Activated CD4-positive, alpha-beta T cell treated with anti-CD3 and anti-CD28 coated beads, Interleukin-2, Interleukin-6, amounts not matched to agents 100 ng/mL and 50 ng/mL, durations not matched to agents 16 hours and 8 hours (primary cell): ENCODE data around the gene TBXAS1.

Source experiments
- DNase-seq: peaks from one replicate; pipeline ENCODE4 v3.0.0-alpha.2; 2020

The TBXAS1 gene

DNA sequence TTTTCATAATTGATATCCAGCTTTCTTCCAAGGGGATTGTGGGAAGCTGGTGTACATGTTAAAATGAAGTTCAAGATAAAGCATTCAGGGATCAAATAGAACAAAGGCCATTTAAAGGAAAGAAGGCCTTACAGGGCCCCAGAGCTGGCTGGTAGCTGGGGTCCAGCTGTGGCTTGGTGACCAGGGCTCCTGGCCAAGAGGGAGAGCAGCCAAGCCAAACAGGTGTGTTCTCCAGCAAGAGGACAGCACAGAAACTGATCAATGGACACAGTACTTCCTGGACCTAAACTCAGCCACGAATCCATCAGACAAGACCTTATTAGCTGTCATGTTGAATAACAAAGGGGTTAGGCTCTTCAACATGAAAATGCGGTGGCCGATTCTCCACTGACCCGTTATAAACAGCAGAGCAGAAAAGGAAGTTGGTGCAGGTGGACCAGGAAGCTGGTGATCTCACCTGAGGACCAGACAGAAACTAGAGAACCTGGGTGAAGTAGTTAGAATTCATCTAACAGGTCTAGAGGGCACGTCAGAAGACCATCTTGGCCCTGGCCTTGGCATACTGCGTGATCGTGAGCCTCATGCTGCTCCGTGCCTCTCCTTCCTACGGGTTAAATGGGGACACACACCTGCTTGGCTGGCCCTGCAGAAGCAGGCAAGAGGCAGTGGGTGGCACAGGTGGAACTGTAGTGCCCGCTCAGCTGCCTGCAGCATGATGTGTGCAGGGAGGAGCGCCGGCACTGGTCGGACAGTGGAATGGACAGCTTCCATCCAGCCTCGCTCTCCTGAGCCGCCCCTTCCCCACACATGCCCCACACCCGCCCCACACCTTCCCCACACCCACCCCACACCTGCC is 179.9 kb downstream of the TBXAS1 start:
- DNase-seq, result no peak

DNA sequence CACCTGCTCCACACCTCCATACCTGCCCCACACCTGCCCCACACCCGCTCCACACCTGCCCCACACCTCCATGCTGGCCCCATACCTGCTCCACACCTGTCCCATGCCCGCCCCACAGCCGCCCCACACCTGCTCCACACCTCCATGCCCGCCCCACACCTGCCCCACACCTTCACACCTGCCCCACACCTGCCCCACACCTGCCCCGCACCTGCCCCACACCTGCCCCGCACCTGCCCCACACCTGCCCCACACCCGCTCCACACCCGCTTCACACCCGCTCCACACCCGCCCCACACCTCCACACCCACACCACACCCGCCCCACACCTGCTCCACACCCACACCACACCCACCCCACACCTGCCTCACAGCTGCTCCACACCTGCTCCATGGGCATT is 180.7 kb downstream of the TBXAS1 start:
- no peak for DNase-seq

DNA sequence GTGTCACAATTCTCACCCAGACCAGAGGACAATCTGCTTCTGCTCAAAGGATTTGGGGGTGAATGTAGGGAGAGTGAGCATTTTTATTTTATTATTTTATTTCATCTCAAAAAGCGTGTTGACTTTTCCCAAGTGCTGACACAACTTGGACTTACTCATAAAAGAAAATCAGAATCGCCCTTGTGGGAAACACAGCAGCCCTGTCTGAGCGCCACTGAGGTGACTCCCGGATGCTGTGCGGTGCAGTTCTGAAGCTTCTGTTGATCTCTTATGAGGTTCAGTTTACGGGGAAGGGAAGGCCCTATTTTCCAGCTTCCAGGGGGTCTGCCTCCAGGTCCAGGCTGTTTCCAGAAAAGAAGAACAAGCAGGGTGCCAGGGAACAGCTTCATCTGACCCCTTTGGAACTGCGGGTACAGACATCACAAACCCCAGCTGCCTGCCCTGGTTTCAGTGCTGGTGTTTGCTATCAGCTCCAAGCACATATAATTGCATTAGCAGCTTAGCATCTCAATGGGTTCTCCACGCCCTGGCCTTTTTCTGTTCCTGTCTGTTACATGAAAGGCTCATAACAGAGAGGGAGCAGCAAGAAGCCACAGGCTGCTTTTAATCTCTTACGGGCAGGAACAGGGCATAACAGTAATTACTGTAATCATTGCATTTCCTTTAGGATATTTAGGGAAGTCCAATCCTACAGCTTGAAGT is 181.3 kb downstream of the TBXAS1 start:
- DNase-seq, result no peak

DNA sequence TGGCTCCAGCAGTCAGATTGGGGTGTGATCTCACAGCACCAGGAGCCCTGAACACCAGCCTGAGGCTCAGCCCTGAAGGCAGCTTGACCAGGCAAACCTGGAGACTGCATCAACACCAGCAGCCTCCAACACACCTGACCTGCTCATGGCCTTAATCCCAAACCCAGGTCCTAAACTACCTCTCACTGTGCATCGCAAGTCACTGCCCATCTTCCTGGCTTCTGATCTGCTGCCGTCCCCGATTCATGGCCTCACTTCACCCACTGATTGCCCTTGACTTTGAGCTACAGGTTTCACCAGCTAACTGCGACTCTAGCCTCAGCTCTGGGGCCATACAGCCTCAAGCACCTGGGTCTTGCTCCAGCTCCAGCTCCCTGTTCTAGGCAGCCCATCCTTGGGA is 184.6 kb downstream of the TBXAS1 start:
- DNase-seq, result no peak

DNA sequence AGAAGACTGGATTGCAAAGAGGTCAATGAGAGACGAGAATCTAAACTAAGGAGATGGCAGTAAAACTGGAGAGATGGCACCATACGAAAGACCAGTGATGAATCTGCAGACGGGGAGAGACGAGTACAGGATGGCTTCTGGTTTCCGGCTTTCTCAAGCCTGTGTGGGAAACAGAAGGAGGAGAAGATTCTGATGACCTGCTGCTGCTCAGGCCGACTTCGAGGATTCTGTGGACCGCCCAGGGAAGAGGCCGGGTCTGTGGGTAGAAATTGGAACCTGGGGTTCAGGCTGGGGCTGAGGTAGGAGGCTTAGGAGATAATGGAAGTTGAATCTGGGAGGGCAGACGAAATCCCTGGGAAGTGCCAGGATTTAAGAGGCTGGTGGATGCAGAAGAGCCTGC is 185.1 kb downstream of the TBXAS1 start:
- no peak for DNase-seq

DNA sequence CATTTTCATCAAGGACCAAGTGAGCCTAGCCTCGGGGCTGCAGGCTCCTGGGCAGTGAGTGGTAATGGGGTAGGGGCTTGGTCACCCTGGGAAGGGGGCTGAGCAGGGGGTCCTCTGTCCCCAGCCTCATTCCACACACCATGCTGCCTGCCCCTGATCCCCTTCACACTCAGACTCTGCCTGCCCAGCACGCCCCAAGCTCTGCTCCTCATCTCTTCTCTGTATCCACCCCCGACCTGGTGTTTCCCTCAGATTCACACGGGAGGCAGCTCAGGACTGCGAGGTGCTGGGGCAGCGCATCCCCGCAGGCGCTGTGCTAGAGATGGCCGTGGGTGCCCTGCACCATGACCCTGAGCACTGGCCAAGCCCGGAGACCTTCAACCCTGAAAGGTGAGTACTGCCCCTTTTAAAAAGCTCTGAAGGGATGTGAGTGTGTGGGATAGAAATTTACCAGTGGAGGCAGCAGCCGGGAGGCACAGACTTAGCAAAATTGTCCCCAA is 186.5 kb downstream of the TBXAS1 start:
- no peak for DNase-seq

DNA sequence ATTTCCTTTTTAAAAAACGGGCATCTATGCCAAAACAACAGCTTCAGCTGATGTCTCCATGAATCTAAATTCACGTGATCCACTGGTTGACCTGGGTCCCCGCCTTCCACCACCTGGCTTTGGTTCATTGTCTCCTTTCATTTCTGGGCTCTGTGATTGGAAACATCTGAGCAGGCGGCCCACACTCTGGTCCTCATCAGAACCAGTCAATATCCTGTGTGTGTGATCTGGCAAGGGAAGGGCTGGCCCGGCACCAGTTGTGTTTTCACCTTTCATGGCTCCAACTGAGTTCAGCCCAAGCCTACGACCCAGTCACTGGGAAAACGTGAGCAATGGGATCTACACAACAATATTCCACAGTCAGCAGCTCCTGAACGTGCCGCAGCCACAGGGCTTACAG is 187.5 kb downstream of the TBXAS1 start:
- DNase-seq, result no peak

DNA sequence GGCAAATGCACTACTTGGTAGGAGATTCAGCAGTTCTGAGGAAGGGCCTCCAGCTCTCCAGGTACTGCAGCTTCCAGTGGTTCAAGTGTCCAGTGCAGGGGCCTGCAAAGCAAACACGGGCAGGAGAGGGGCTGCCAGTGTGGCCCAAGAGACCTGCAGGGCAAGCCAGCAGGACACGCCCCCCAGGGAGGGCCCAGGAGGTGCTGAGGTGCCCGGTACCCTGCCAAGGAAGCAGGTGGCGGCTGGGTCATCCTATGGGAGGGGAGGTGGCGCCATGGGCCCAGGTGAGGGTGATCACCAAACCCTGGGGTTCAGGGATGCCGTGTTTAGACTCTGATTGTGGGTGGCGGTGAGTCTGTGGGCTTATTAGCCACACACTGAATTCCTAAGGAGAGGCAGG is 188.0 kb downstream of the TBXAS1 start:
- no peak for DNase-seq

DNA sequence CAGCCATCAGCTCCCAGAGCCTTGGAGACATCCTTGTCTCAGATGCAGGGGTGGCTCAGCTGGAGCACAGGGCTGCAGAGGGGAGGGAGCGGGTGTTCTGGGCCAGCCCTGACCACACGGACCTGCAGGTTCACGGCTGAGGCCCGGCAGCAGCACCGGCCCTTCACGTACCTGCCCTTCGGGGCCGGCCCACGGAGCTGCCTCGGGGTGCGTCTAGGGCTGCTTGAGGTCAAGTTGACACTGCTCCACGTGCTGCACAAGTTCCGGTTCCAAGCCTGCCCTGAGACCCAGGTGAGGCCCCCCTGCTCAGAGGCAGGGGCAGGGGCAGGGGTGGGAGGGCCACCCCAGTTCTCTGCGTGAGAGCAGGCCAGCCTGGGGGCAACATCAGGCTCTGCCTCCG is 188.5 kb downstream of the TBXAS1 start:
- no peak for DNase-seq

DNA sequence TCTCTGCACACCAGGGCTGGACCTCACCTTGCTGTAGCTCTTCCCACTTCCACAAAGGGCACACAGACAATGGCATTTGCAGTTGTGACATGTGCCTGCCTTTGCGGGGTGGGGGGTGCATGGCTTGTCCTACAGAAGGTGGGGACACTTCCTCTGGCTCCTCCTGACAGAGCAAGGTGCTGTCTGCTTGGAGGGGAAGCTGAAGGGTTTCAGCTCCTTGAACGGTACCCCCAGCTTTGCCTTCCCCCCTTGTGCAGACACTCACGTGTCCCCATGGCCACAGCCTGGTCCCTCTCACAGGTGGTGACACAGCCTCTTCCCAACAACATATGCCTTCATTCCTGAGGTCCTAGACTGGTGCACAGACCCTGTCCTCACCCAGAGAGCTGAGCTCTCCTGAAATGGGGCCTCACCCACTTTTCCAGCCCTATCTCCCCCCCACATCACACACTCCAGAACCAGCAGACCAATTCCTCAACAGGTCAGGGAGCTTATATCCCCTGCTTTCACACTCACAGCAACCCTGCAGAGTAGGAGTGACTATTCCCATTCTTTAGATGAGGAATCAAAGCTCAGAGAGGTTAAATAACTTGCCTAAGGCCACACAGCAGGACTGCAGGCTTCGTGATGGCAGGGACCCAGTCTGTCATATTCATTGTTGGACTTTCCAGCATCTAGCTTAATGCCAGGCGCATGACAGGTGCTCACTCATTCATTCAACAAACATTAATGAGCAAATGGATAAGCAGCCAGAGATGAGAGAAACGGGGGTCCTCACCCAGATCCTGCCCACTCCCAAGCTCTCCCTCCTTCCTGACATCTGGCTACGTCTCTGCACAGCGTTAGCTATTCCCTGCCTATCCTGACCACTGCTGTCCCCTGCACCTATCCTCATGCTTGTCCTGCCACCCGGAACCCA is 189.3 kb downstream of the TBXAS1 start:
- DNase-seq, result no peak

DNA sequence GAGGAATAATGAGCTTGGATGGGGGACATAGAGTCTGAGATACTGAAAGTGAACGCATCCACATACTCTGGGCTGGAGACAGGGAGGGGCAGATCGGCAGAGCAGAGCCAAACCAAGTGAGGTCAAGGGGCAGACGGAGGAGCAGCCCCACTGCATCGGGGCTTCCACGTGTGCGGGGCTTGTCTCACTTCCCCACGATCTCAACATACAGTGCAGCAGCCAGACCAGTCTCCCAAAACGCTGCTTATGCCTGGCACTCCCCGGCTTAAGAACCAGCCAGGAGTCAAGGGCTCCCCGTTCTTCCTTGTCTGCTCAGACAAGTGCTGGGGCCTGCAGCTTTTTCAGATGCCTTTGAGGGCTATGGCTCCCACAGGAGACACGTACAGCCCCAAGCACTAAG is 190.1 kb downstream of the TBXAS1 start:
- no peak for DNase-seq

DNA sequence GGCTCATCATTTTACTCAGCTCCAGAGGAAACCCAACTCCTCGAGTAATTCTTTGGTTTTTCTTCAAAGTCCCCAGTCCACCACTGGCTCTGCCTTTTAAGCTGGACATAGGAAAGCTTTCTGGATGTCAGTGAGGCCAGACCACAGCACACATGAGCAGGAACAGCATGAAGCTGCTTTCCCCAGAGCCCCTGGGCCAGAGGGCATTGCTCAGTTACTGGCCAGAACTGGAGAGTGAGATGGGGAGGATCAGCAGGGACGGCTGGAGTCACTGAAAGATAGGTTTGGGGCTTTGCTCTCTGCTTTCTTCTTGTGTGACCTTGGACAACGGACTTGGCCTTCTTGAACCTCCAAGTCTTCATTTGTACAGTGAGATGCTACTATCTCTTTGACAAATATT is 190.5 kb downstream of the TBXAS1 start:
- DNase-seq, result no peak

DNA sequence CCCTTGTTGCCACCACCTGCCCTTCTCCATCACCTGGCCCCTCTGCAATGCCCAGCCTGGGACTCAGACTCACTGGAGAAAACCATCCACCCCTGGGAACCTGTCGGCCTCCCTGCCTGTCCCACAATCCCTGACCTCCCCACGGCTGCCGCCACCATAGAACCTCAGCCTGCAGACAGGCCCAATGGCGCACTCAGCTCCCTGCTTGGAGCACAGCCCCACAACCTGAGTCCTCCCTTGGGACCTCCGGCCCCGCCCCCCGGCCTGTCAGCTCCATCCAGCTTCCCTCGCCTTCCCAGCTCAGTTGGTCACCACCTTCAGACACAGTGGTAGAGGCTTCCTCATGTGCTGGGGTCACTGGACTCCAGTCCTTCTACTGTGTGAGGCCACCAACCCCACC is 192.5 kb downstream of the TBXAS1 start:
- DNase-seq, result no peak

DNA sequence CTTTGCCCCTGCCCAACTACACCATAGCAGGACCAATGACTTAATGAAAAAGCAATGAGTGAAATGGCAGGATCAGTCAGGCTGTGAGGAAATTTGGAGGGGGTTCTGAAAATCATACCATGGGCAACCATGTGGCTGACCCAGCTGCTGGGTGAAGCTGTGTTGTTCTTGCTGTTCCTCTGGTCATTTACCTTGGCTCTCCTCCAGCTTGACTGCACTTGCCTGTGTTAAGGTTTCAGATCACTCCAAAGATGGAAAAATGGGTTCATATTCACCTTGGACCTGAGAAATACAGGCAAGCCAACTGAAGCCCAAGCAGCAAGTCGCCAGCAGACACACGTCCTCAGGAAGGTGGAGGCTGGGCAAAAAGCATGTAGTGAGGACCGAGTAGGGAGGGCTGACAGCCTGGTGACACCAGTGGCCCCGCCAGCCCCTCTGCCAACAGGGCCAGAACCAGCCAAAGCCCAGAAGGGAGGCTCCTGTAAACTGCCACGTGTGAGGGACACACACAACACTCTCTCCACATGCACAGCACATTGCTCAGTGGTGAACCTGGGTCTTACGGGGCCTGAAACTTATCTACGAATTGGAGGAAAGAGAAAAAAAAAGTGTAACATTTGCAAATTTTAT is 193.6 kb downstream of the TBXAS1 start:
- DNase-seq, result no peak

DNA sequence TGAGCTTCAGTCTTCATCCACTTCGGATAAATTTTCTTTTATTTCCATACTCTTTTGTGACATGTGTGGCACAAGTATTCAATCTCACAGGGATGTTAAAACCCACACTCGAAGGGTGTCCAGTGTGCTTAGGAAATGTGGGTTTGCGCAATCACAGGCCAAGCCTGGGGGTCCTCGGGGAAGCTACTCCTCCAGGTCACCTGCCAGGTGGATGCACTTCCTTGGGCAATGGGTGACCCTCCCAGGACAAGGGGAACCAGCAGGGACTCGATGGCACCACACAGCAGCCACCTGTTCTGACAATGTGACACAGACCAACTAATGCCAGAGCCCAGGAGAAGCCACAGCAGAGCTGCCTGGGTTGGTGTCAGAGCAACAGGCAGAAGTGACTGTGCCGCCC is 194.7 kb downstream of the TBXAS1 start:
- DNase-seq, result no peak

DNA sequence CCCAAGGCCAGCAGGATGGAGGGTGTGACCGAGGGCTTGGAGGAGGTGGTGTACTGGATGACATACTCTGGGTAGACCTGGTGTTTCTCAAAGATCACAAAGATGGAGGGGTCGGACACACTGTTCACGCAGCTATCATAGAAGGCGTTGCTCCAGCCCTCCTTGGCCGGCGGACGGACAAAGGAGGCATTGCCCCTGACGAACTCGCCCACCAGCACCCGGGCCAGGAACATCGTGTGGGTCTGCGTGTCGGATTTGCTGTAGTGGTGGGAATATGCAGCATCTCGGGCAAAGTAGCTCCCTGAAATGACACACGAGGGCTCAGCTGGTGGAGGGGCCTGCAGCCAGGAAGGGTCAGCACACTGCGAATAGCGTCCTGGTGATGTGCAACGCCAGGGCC is 195.5 kb downstream of the TBXAS1 start:
- no peak for DNase-seq

DNA sequence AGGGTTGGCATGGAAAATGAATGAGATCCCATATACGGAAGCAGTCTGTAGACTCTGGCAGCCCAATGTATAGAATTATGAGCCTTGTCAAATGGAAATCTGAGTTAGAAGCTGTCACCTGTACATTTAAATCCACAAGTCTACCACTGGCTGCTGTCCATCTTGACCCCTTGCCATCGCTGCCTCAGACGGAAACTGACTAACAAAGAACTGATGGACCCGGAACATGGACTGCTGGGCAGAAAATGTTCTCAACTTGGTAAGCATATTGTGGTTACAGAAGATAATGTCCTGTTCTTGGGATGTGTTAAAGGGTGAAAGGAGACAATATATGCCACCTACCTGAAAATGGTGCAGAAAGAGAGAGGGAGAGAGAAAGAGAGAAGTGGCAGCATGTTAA is 196.2 kb downstream of the TBXAS1 start:
- DNase-seq, result no peak

DNA sequence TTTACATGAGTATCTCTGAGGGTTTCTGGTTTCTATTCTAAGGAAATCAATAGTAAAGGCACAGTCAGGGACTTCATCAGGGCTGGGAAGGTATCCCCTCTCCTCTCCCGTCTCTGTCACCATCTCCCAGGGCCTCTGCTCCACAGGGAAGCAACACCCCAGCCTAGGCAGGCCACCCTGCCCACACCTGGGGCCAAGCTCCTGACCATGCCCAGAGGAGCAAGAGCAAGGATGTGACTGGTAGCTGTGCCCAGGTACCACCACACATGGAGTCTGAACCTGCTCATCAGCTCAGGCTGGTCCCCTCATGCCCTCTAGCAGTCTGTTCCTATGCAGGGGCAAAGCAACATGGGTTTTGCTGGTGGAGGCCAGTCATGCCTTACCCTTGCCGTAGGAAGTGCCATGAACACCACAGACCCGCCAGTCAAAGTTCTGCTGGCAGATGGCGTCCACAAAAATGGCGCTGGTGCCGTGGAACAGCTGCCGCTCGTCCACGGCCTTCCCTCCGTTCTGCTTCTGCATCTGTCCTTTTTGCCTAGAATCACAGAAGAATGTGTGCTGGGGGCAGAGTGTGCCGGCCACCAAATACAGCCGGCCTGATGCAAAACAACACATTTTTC is 196.9 kb downstream of the TBXAS1 start:
- DNase-seq, result no peak

DNA sequence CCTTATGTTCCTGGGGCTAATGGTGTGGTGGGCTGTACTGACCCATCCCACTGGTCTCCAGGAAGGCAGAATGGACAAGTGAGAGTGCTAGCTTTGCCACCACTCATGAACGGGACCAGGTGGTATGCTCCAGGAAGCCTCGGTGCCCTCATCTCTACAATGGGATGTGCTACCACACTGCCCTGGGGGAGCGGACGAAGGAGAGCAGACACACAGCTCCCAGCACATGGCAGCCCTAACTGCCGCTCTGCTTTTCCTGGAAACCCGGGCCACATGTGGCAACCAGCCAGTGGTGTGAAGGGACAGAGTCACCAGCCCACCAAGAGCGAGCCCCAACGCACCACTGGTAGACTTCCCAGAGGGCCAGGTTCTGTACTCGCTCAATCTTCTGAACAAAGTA is 197.9 kb downstream of the TBXAS1 start:
- DNase-seq, result no peak

DNA sequence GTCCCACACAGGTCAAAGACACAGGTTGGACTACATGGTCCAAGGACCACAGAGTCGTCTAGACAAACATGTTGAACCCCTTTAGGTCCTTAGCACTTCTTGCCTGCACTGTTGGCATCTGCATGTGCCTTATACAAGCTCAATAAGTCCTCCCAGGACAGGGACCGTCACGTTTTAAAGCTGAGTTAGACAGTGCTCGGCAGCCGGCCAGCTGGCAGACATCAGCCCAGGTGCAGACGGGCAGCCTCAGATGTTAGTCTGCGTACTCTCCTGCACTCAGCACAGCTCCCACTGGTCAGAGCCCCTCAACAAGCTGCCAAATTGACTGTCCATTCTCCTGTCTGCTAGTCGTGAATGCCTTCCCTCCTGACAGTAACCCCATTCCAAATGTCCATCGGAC is 198.8 kb downstream of the TBXAS1 start:
- DNase-seq, result no peak

DNA sequence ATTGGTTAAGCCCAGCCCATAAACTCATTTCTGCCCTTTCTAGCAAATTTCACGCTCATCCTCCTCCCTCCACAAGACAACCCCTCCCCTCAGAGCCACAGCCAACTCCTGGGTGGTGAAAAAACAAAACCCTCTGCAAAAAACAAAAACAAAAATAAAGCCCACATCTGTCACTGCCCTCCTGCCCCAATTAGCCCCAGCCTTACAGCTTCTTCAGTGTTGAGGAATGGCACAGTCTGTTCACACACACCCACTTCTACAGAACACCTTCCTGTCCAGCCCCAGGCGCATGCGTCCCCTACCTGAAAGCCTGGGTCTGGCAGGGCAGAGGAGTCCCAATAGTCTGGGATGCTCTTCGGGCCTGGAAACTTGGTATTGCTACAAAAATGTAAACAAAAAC is 199.2 kb downstream of the TBXAS1 start:
- no peak for DNase-seq

DNA sequence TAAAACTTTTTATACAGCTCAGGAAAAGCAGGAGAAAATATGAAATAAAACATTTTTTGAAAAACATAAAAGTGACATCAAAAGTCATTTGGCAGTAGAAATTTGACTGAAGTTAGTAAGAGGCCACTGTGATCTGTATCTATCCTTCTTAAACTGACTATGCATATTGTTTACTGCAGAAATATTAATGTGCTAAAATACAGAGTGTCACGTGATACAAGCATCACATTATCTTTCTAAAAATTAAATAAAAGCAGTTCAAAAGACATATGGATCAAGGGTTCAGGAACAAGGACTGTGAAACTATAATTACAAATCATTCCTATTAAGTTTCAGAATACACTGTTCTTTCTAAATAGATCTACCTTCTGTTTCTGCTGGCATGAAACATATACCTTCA is 200.0 kb downstream of the TBXAS1 start:
- no peak for DNase-seq
